Stimulated activated naive CD8-positive, alpha-beta T cell treated with anti-CD3 and anti-CD28 coated beads, Interleukin-15, Interleukin-2, amounts not matched to agents 100 U/mL and 50 U/mL, for 24 hours (primary cell): ENCODE data around the gene TUBAL3.
"Not testable (repeated sequence)": the region's sequence is repeated elsewhere in the genome, so short reads cannot be mapped to it uniquely, and the experiment has no call there.

Experiments used
- ATAC-seq: fragments of 150-1000 bp; cut with Tn5 transposase; one replicate; pipeline ENCODE4 v1.10.0; 2021
- DNase-seq: peaks from one replicate; pipeline ENCODE4 v3.0.0; 2021

The TUBAL3 gene

DNA sequence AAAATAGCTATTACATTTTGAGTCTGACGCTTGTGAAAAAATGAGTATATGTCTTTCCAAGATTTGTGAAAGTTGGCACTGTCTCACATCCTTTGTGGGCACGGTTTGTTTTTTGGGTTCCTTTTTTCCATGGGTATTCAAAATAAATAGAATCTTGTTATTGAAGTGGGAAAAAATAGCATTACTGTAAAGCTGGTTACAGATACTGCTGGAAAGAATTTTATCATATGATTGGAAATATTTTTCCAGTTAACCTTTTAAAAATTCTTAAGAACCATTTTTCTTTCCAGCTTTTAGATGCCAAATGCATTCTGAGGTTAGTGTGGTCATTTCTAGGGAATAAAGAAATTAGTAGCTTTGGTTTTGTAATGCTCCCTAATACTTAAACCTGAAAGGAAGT is 19.1 kb upstream of the TUBAL3 start:
- ATAC-seq = no peak

DNA sequence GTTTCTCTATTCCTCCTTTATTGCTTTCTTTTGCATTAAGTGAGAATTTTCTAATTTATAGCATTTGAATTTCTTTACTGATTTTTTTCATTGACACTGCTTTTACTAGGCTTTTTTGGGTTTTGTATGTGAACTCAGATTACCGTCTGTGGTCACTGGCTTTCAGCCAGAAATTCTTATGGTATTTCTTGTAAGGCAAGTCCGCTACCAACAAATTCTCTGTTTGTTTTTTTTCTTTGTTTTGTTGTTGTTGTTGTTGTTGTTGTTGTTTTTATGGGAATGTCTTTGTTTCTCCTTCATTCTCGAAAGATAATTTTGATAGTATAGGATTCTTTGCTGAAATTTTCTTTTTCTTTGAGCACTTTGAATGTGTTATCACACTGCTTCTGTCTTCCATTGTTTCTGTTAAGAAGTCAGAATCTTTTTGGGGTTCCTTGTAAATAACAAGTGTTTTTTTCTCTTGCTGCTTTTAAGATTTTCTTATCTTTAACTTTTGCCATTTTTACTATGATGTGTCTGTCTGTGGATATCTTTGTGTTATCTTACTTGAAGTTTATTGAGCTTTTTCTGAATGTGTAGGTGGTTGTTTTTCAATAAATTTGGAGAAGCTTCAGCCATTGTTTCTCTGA is 15.0 kb upstream of the TUBAL3 start:
- no peak for ATAC-seq
- no peak for DNase-seq

More for the DNA sequence above, 19.1 kb upstream of the TUBAL3 start:
- no peak for DNase-seq

DNA sequence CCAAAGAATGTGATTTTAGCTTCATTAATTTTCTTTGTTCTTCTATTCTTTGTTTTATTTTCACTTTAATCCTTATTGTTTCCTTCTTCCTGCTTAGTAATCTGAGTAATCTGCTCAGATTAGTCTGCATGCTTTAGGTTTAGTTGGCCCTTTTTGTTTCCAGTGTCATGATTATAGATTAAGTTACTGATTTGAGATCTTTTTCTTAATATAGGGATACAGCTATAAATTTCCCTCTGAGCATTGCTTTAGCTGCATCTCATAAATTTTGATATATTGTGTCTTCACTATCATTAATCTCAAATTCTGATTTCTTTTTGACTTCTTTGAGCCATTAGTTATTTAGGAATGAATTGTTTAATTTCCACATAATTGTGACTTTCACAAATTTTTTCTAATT is 14.0 kb upstream of the TUBAL3 start:
- DNase-seq (no peak), ATAC-seq (no peak)

DNA sequence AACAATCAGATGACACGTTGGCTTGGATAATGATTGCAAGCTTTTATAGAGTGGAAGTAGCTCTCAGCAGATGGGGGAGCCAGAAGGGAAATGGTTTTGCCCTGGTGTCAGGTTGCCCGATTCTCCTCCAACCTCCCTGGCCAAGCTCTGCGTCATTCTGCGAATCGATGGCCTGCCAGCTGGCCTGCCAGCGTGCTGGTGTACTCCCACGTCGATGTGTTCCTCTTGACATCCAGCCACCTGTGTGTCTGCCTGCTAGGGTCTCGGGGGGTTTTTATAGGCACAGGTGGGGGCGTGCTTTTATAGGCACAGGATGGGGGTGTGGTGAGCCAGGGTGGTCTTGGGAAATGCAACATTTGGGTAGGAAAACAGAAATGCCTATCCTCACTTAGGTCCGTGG is 12.4 kb upstream of the TUBAL3 start:
- no peak for DNase-seq
- ATAC-seq = no peak

DNA sequence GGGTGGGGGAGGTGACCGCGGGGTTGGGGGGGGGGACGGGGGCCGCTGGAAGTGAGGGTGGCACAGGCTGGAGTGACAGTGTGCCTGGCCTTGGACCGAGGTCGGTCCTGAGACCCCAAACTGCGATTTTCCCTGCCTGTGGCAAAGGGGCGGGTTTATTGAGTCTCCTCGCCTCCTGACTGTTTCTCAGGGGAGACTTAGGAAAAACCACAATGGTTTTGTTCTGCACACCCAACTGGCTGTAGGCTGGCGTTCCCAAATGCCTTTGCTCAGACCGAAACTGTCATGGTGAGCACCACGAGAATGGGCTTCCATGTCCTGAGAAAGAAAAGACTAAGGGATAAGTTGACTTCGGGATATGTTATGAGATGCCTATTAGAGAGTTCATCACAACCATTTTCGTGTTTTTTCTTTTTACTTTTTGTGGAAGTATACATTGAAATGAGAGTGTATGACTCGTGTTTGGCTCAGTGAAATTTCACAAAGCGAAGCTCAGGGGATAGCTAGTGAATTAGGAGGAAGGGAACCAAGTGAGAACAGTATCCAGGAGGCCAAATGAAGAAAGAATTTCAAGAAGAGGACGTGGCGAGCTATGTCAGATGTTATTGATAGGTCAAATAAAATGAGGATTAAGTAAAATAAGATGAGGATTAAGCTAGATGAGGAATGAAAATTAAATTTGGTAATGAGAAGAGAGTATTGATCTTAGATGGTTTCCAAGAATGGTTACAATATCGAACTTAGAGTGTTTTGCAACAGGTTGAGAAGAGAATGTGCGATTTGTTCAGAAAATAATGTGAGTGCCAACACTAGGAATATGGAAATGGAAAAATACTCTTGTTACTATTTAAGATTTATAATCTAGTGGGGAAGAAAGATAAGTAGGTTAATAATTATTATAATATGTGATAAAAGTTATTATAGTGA is 8.6 kb upstream of the TUBAL3 start:
- ATAC-seq (no peak), DNase-seq (no peak)

DNA sequence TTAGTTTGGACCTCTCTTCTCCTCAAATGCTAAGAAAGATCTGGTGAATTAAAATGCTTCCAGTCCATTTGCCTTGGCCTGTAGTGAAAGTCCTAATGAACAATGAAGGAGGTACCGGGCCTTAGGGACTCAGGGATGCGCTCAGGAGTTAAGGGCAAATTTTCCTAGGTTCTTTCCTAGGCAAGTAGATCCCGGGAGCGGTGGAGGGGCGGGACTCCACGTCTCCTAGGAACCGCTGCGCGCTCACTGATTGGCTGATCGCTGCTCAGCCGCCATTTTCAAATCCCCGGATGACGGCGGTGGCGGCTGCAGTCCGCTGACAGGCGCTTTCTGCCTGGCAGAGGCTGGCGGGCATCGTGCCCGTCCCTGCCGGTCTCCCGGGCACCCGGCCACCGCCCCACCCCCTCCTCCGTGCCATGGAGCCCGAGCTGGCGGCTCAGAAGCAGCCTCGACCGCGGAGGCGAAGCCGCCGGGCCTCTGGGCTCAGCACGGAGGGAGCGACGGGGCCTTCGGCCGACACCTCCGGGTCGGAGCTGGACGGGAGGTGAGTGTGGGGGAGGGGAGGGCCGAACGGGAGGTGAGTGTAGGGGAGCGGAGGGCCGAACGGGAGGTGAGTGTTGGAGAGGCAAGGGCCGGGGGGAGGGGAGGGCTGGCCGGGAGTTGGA is 7.8 kb upstream of the TUBAL3 start, which contains the start of gene NET1:
Gene NET1 (plus strand): TSS at position 281 of the 665 bp plus-strand sequence. CDS start 136 bp downstream, at position 417.
- peak; percentile 82 for DNase-seq
- ATAC-seq = peak; percentile 91

DNA sequence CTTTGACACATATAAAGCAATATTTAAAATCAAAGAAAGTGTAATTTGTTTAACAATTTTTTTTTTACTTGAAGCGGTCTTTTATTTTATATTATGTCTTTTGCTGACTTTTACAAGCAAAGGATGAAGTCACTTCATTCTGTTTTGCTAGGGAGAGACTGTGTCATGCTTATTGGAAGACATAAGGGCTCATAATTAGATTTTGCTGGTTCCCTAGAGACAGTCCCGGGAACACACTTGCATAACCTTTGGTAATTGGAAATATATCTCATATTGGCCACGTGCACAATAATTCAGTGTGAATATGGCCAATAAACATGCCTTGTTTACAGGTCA is 7.3 kb upstream of the TUBAL3 start:
- ATAC-seq (no peak), DNase-seq (no peak)

DNA sequence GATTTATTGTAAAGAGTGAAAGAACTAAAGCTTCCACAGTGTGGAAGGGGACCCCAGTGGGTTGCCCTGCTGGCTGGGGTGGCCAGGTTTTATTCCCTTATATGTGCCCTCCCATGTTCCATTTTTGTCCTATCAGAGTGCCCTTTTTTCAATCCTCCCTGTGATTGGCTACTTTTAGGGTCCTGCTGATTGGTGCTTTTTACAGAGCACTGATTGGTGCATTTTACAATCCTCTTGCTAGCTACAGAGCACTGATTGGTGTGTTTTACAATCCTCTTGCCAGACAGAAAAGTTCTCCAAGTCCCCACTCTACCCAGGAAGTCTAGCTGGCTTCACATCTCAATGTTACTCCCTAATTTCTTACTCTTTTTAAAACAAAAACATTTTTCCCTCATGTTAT is 6.2 kb upstream of the TUBAL3 start:
- not testable (repeated sequence) for ATAC-seq, DNase-seq

DNA sequence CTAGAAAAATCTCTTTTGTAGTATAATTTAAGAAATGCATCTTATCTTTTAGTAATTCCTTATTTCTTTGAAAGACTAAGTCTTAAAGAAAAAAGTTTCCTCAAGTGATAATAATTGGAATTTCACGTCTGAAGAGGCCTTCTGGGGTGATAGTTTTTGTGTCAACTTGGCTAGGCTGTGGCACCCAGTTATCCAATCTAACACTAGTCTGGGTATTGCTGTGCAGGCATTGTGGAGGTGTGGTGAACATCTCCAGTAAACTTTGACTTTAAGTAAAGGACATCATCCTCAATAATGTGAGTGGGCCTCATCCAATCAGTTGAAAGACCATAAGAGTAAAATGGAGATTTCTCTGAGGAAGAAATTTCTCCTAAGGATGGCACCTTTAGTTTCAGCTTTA is 2.3 kb upstream of the TUBAL3 start:
- ATAC-seq = no peak
- DNase-seq = no peak

DNA sequence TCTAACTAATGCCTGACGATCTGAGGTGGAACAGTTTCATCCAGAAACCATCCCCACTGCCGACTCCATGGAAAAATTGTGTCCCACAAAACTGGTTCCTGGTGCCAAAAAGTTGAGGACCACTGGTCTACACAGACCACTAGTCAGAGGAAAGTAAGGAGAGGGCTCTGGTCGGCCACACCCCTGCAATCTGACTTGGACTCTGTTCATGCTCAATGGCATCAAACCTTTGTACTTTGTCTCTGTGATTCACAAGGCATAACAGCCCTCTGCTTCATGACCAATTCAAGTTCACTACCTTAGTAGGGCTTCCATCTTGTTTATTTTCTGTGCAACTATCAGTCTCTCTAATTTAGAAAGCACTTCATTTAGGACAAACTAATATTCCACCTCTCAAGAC is 1.8 kb downstream of the TUBAL3 start:
- DNase-seq (no peak), ATAC-seq (no peak)

DNA sequence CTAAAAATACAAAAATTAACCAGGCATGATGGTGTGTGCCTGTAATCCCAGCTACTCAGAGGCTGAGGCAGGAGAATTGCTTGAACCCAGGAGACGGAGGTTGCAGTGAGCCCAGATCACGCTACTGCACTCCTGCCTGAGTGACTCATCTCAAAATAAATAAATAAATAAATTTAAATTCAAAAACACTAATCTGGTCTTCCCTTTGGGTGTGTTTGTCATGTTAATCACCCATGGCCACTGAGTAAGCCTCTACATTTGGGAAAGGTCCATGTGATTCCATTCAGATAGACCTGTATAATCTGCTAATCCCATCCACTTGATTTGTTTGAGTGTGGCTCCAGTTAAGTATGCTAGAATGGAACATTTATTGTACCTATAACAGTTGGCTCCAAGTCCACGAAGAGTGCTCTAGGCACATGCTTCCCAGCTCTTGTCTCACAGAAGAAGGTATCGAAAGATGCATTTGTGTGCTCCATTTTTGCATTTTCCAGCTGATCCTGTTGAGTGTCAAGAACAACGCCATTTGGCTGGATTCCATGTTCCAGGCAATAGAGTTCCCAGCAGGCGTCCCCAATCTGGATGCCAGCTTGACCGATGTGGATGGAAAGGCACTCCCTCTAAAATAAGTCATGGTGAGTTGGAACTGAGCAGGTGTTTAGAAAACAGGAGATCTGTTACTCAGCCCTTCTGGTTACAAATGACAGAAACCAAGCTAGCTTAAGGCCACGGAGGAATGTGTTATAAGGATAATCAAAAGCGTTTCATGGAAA is 4.0 kb downstream of the TUBAL3 start:
- ATAC-seq = no peak
- DNase-seq = no peak

DNA sequence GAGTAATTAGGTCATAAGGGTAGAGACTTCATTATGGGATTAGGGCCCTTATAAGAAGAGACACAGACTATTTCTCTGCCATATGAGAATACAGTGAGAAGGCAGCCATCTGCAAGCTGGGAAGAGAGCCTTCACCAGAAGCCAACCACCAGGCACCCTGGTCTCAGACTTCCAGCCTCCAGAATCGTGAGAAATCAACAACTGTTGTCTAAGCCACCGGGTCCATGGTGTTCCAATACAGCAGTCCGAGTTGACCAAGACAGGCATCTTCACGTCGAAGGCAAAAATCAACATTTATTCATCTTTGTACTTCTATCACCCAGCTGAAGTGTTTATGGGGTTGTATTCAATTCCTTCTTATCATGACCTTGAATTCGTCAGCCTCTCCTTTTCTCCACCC is 5.3 kb downstream of the TUBAL3 start:
- DNase-seq (no peak), ATAC-seq (no peak)

DNA sequence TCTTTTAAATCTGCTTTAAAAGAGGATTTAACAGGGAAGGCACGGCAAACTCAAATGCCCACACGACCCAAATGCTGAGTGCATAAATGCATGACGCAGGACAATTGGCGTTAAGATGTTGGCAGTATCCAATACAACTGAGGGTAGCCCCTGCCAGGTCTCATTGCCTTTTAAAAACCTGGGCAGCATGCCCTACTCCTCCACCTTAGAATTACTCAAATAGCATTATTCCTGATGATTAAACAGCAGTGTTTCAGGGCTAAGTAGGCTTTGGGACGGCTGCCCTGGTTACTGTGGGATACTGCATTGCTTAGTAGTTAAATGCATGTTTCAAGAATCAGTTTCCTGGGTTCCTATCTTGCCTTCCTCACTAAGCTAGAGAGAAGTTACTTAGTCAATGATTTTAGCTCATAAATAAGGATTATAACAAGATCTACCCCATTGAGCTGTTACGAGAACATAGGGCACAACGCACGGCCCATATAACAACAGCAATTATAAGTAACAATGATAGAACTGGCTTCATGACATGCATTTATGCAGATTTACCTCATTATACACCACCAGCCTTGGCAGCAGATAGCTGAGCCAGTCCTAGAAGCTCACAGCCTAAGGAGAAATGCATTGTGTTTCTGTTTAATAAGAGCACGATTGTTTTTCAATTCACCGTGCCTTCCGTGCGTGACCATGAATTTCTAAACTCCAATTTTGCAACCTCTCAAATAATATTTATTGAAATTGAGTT is 7.9 kb downstream of the TUBAL3 start:
- ATAC-seq (no peak), DNase-seq (no peak)

DNA sequence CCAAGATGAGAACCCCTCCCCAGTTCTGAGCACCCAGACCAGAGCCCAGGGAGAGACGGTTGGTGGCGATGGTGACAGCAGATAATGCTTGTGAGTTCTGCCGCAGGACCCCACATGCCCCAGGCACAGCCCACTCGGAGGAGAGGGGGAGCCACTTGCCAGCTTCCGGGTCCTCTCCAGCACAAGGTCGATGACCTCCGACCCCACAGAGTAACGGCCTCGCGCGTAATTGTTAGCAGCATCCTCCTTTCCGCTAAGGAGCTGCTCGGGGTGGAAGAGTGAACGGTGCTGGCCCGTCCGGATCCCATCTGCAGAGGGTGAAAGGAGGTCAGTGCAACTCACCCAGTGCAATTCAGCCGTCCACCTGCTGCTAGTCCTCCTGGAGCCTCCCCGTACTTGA is 9.5 kb downstream of the TUBAL3 start:
- DNase-seq (no peak), ATAC-seq (no peak)

DNA sequence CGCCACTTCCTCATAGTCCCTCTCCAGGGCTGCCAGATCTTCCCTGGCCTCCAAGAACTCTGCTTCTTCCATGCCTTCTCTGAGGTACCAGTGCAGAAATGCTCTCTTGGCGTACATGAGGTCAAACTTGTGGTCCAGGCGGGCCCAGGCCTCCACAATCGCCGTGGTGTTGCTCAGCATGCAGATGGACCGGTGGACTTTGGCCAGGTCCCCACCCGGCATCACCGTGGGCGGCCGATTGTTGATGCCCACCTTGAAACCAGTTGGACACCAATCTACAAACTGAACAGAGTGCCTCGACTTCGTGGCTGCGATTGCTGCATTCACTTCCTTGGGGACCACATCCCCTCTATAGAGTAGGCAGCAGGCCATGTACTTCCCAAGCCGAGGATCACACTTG is 11.1 kb downstream of the TUBAL3 start:
- DNase-seq = no peak
- ATAC-seq = no peak

DNA sequence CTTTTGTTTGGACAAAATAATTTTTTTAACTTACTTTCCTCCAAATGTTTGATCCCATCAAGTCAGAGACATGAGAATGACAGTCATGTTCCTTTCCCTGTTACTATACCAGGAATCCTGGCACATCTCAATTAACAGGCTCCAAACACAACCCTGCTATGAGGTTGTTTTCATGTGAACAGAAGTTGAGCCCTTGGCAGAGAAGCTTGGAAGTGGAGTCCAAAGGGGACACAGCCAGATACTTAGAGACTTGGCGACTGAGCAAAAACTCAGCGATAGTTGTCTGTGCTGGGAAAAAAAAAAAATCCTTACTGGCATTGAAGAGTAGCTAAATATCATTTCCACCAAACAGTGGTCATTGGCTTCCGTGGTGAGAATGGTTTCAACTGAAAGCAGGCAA is 12.8 kb downstream of the TUBAL3 start:
- ATAC-seq (no peak), DNase-seq (no peak)

DNA sequence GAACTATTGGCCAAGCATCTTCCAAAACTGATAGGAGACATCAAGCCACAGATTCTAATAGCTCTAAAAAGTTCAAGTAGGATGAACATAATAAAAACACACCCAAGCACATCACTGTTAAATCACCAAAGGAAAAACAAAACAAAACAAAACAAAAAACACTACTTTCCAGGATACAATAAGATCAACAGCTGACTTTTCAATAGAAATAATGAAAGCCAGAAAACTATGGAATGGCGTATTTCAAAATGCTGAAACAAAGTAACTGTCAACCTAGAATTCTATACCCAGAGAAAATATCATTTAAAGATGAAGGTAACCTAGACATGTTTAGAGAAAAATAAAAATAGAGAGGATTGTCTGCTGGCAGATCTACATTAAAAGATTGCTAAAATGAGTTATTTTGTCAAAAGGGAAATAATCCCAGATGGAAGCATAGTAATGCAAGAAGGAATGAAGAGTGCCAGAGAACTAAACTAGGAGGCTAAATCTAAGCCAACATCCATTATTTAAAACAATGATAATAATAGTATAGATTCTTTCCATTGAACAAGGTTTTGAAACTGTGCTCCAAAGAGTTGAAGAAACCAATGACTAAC is 13.9 kb downstream of the TUBAL3 start:
- ATAC-seq (no peak), DNase-seq (no peak)

DNA sequence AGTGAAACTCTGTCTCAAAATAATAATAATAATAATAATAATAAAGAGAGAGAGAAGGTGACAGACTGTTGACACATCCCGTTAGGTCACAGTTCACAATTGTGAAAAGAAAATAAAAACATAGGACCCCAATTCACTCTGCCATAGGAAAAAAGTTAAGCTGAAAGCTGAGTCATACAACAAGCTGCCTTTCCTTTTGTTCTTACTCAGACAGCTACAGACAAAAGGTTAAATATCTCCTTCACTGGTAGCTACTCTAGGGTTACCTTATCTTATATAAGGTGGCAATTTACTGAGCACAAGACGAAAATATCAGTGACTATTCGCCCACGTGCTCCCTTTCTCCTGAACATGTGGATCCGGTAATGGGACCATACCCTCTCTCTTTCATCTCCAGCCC is 17.5 kb downstream of the TUBAL3 start:
- no peak for ATAC-seq
- DNase-seq = no peak

DNA sequence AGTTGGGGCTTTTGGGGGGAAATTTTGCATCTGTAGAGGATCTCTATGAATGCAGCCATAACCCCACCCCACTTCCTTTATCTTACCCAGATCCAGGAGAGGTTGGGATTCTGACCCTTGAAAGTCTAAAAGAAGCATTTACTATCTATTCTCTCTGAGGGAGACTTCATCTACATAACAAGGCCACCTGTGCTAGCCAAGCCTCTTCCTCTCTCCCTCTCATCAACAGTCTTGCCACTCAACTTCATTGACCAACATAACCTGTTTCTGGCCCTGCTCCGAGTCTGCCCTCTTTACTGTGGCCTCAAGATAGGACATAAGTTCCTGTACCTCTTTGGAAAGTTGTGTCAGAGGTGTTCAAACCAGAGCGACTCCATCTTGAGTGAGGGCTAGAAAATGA is 19.4 kb downstream of the TUBAL3 start:
- no peak for DNase-seq
- ATAC-seq = no peak

DNA sequence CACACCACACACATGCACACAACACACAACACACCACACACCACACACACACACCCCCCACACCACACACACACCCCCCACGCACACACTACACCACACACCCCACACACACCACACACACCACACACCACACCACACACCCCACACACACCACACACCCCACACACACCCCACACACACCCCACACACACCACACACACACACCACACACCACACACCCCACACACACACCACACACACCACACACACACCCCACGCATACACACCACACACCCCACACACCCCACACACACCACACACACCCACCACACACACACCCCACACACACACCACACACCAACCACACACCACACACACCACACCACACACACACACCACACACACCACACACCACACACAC is 23.4 kb downstream of the TUBAL3 start:
- ATAC-seq = no peak

DNA sequence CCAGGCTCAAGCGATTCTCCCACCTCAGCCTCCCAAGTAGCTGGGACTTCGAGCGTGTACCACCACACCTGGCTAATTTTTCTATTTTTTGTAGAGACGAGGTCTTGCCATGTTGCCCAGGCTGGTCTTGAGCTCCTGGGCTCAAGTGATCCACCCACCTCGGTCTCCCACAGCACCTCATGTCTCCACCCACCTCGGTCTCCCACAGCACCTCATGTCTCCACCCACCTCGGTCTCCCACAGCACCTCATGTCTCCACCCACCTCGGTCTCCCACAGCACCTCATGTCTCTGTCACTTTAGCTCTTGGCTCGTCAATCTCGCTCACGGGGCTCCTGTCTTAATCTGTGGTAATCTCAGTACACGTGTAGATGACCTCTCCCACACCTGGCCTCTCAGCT is 24.2 kb downstream of the TUBAL3 start:
- not testable (repeated sequence) for ATAC-seq, DNase-seq

More for the DNA sequence above, 23.4 kb downstream of the TUBAL3 start:
- DNase-seq = no peak
